SK-N-SH treated with all-trans-retinoic acid at 6 μM for 48 hours (cell line): Measurements from ENCODE around the gene KCMF1.

Experiments
- ARNTL ChIP-seq: fragments of 450-650 bp; formaldehyde crosslinking; IDR thresholded peaks from 2 replicates; pipeline ENCODE4 v1.5.0; 2020; ENCODE audit warnings: low read depth, mild to moderate bottlenecking, moderate library complexity, borderline replicate concordance
- BACH2 ChIP-seq: fragments of 250-450 bp; sonication (Bioruptor Pico); IDR thresholded peaks from 2 replicates; pipeline ENCODE4 v1.9.0; 2021; ENCODE audit warnings: mild to moderate bottlenecking, borderline replicate concordance
- CREB5 ChIP-seq: fragments of 250-450 bp; sonication (Bioruptor Pico); IDR thresholded peaks from 2 replicates; pipeline ENCODE4 v1.5.1; 2020; ENCODE audit warnings: low read depth, mild to moderate bottlenecking, moderate library complexity
- PATZ1 ChIP-seq: fragments of 250-450 bp; sonication (Bioruptor Pico); IDR thresholded peaks from 2 replicates; pipeline ENCODE4 v1.8.0; 2020; ENCODE audit warnings: mild to moderate bottlenecking, moderate library complexity, borderline replicate concordance
- ZFP3 ChIP-seq: fragments of 250-450 bp; sonication (Bioruptor Pico); IDR thresholded peaks from 2 replicates; pipeline ENCODE4 v1.5.0; 2020; ENCODE audit warnings: mild to moderate bottlenecking, moderate library complexity

- TF ChIP-seq ZFP3 (CRISPR knock-in tag): peak; percentile 90
- TF ChIP-seq BACH2 (CRISPR knock-in tag): no peak
- no peak for TF ChIP-seq PATZ1 (CRISPR knock-in tag)
- TF ChIP-seq CREB5 (CRISPR knock-in tag): no peak
- no peak for TF ChIP-seq ARNTL
These were observed 91.6 kb downstream of the KCMF1 start for GRCh38 chr2:85062565-85062964.
